AG08395 (cell line): ENCODE data around the gene CYBA.

Source experiments
- DNase-seq: peaks from one replicate; pipeline ENCODE4 v3.0.0; 2012; ENCODE audit warnings: mixed read lengths, low spot score

CYBA gene

DNA sequence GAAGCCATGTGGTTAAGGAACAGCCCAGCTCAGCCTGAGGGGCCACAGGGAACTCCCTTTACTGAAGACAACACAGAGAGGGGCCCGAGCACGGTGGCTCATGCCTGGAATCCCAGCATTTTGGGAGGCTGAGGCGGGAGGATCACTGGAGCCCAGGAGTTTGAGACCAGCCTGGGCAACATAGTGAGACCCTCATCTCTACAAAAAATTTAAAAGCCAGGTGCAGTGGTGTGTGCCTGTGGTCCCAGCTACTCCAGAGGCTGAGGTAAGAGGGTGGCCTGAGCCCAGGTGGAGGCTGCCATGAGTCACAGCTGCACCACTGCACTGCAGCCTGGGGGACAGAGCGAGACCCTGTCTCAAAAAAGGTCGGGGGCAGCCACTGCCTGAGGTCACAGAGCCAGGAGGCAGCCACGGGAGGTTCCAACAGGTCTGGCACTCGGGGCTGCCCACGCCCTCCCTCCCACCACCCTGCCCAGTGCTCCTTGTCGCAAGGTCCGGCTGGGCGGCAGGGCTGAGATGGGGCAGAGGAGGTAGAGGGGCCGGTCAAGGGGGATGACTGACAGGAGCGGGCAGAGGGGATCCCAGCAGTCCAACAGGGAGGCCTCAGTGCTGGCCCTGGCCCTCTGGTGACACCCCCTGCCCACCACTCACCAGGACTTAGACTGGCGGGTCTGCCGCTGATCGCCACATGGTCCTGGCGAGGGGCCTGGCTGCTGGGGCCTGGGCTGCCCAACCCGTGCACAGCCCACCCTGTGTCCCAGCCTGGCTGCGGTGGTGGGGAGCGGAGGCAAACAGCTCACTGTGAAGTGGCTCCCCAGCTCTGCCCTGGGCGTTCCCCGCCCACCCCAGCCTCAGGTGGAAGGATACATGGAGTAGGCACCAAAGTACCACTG is 3.4 kb downstream of the CYBA start:
- no peak for DNase-seq

DNA sequence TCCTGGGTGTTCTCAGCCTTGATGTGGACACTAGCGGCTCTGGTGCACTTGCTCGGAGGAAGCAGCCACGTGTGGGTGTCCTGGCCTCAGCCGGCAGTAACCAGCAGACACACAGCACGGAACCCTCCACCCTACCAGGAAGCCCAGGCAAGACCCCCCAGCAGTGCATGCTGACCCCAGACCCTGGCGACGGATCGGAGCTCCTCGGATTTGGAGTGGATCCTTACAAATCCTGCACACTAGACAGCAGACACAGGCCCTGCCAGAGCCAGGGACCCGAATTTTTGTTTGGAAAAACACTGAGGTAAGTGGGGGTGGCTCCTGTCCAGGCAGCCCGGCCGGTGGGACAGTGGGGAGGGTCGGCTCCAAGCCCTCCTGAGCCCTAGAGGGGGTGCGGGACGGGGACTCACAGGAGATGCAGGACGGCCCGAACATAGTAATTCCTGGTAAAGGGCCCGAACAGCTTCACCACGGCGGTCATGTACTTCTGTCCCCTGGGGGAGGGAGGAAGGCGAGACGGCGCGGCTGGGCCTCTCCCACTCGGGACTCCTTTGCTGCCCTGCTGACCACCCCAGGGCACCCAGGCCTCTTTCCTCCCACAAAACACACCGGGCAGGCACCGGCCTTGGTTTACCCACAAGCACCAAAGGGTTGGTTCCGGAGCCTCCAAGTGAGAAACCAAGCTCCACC is 4.4 kb downstream of the CYBA start:
- DNase-seq = no peak

DNA sequence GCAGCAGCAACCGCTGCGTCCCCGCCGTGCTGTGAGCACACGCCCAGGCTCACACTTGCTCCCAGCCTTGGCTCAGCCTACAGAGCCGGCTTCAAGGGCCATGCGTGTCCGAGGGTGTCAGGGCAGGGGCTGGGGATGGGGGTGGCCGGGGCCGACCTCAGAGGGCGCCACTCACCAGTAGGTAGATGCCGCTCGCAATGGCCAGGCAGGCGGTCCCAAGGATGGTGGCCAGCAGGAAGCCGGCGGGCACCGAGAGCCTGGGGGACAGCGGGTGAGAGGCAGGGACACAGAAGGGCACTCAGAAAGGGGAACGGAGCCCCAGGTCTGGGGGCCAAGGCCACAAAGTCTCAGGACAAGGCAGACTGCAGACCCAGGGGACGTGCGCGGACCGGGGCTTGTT is 4.9 kb downstream of the CYBA start:
- no peak for DNase-seq

DNA sequence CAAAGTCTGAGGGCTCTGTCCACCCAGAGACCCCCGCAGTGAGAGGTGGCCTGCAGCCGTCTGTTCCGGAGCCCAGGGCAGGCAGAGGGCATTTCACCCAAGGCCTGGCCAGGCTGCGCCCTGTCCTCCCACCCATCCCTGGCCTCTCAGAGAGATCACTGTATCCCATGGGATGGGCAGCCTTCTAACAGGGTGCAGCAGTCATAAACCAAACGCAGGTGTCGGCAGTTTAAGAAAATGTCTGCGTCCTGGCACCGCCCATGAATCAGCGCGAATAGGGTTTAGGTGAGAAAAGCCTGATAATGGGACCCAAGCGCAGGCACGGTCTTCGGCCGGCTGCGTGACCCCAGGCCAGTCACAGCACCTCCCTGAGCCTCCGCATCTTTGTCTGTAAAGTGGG is 5.4 kb downstream of the CYBA start:
- no peak for DNase-seq

DNA sequence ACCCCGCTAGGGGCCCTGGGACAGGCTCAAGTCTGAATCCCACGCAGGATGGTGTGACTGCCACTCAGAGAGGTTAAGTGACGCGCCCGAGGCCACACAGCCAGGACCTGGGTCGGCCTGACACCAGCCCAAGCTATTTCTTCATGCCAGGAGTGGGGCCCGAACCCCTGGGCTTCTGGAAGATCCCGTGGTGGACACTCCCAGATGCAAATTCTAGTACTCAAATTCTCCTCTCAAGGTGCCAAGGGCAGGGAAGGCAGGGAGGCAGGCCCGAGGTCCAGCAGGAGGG is 7.3 kb downstream of the CYBA start:
- no peak for DNase-seq

DNA sequence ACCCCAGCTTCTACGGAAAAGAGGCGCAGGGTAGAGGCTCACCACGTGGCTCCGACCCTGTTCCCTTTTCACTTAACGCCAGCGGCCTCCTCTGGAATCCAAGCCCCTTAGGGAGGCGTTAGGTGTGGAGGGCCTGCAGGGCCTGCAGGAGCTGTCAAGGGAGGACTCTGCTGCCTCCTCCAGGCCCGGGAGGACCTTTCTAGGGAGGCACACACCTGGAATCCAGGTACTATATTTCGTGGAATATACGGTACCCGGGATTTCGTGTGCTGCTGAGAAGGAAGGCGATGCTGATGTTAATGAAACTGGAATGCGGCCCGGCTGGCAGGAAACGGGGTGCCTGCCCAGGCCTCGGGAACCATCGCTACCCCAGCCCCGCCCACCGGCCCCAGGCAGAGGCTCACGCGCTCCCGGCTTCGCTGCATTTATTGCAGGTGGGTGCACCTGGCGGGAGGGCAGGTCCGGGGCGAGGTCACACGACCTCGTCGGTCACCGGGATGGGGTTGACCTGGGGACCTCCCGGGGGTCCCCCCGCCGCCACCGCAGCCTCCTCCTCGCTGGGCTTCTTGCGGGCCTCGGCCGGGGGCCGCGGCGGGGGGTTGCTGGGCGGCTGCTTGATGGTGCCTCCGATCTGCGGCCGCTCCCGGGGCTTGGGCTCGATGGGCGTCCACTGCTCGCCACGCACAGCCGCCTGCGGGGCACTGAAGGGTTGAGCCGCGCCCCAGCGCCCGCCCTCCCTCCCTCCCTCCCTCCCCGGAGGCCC is 7.8 kb downstream of the CYBA start:
- no peak for DNase-seq

DNA sequence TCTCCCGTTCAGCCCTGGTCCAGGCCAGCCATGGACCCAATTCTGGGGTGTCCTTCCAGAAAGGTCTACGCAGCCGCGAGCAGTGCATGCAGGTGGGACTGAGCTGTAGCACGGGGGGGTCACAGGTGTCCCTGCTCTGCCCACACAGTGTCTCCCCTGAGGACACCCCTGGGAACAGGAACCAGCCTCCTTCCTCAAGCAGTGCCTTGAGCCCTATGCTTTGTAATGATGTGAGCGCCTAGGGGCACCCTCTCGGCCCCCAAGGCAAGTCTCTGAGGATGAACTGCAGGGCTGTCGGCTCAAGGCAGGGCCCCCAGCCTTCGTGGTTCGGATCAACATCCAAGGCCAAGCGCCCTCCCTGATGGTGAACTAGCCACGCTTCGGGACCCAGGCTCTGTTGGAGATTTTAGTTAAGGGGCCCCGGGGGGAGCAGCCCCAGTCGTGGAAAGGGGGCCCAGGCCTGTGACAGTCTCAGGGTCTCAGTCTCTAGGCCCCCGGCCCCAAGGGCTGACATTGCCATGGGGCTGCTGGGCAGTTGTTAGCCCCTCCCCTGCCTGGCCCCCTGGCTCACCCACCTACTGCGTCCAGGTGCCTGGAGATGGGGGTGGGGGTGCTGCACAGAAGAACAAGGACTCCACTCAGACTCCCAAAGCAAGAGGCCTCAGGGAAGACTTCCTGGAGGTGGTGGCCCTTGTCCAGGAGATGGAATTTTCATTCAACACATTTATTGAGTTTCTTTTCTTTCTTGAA is 10.2 kb downstream of the CYBA start:
- no peak for DNase-seq

DNA sequence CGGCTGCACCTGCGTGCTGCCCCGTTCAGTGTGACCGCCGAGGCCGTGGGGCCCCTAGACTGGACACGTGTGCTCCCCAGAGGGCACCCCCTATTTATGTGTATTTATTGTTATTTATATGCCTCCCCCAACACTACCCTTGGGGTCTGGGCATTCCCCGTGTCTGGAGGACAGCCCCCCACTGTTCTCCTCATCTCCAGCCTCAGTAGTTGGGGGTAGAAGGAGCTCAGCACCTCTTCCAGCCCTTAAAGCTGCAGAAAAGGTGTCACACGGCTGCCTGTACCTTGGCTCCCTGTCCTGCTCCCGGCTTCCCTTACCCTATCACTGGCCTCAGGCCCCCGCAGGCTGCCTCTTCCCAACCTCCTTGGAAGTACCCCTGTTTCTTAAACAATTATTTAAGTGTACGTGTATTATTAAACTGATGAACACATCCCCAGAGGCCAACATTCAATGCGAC is 10.8 kb downstream of the CYBA start:
- DNase-seq = no peak

DNA sequence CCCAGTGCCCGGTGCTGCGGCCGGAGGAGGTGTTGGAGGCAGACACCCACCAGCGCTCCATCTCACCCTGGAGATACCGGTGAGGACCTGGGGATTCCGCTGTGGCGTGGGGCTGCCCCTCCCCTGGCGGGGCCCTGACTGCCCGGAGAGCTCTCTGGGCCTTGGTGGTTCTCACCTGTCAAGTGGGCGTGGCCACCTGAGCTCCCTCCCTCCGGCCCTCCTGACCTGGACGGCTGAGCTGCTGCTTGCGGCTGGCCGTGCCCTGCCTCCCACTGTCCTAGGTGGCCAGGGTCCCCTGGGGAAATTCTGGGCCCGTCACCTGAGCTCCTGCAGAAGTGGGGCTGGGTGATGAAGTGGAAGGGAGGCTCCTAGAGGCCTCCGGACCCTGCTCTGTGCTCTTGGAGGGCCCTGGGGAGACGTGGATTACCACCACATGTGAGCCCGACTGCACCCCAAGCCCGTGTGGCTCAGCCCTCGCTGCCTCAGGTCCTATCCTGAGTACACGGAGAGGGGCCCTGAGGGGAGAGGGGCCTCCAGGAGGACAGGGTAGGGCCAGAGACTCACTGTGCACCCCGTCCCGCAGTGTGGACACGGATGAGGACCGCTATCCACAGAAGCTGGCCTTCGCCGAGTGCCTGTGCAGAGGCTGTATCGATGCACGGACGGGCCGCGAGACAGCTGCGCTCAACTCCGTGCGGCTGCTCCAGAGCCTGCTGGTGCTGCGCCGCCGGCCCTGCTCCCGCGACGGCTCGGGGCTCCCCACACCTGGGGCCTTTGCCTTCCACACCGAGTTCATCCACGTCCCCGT is 11.4 kb downstream of the CYBA start:
- peak; percentile 39 for DNase-seq

DNA sequence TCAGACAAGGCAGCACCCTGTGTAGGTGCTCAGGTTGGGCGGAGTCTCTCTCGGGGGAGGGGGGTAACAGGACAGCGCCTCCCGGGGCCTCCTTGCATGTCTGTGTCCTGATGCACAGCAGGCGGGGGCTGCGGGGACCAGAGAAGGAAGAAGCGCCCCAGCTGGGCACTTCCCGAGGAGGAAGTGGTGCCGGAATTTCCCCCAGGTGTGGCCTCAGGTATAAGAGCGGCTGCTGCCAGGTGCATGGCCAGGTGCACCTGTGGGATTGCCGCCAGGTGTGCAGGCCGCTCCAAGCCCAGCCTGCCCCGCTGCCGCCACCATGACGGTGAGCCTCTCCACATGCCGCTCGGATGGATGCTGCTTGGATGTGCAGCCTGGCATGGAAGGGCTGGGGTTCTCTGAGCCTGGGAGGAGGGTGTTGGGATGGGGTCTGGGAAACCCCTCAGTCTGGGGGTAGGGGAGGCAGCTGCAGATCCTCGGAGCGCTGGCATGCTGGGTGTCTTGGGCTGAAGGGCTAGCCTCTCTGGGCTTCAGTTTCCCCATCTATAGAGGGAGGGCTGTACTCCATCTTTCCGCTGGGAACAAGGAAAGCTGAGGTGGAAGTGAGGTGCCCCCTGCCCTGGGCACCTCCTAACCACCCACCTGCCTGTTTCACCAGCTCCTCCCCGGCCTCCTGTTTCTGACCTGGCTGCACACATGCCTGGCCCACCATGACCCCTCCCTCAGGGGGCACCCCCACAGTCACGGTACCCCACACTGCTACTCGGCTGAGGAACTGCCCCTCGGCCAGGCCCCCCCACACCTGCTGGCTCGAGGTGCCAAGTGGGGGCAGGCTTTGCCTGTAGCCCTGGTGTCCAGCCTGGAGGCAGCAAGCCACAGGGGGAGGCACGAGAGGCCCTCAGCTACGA is 12.3 kb downstream of the CYBA start, which contains the start of gene IL17C:
Gene IL17C (plus strand): TSS at position 250 of the 908 bp plus-strand sequence. CDS start 70 bp downstream, at position 320.
- no peak for DNase-seq

DNA sequence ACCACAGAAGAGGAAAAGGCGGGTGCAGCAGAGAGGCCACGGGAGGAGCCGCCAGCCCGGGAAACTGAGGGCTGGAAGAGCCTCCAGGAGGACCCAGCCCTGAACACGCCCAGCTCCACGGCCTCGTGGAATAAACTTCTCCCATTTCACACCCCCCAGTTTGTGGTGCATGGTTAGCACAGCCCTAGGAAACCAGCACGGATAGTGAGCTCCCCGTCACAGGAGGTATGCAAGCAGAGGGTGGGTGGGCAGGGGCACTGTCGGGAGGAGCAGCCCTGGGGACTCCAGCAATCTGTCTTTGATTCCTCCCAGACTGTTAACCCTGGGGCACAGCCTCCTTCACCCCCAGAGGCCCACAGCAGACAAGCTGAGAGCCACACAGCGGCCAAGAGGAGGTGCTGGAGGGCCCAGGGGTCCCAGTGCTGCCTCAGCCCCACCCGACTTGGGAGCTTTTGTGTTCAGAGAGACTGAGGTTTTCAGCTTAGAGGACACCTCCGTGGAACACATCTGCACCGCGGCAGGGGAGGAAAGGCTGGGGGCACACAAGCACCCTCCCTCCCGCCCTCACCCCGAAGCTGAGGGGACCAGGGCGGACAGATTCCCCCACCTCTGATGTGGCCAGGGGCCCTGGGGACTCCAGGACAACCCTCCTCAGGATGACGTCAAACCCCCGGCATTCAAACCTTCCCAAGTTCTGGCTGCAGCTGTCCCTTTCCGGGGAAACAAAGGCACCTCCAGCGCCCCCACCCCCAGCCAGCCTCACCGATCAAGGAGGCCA is 14.2 kb downstream of the CYBA start:
- DNase-seq = no peak

DNA sequence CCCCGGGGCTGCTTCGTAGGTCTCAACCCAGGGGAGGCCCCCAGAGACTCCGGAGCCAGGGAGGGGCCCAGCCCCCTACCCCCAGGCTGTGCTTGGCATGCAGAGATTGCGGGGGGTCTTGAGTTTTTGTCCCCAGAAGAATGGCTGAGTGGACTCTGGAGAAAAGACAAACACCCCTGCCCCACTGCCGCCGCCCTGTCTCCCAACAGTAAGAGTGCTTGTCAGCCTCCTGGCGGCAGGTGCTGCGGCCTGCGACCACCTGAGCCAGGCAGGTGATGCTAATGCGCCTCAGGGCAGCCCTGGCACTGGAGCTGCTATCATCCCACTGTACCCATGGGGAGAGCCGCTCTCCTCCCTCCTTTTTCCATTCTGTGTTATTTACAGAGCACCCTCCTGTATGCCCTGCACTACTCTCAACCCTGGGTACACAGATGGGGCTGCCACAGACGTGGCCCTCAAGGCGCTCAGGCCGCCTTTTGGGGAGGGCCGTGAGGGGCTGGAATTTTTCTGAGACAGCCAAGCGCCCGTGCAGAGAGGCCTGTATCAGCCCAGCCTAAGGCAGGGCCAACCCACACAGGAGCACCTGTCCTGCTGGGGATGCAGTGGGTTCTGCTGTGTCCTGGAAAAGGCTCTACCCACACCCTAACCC is 15.1 kb downstream of the CYBA start:
- DNase-seq = no peak

DNA sequence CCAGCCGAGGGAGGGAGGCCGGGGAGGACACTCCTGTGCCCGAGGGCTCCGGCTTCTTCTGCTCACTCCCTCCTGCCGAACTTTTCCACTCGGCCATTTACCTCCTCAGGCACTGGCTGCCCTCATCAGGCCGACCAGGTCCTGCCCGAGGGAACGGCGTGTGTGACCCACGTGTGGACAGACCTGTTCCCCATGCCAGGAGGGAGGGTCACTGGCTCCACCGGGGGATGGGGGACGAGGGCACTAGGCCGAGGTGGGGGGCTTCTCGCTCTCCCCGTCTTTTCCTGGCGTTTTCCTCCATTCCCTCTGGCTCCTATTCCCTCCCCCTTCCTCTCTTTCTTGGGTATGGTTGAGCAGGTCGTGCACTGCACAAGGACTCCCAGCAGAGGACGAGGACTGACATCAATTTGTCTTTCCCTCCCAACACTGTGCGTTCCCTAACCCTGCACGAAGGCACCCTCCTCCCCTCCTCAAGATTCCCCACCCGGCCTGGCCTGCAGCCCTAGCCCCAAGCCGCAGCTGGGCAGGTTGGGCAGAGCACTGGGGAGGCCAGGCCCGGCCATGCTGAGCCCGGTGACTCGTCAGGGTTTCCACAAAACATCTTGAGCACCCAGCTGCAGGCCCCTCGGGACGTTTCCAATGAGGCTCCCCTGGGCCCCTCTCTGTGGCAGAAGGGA is 15.7 kb downstream of the CYBA start:
- no peak for DNase-seq

DNA sequence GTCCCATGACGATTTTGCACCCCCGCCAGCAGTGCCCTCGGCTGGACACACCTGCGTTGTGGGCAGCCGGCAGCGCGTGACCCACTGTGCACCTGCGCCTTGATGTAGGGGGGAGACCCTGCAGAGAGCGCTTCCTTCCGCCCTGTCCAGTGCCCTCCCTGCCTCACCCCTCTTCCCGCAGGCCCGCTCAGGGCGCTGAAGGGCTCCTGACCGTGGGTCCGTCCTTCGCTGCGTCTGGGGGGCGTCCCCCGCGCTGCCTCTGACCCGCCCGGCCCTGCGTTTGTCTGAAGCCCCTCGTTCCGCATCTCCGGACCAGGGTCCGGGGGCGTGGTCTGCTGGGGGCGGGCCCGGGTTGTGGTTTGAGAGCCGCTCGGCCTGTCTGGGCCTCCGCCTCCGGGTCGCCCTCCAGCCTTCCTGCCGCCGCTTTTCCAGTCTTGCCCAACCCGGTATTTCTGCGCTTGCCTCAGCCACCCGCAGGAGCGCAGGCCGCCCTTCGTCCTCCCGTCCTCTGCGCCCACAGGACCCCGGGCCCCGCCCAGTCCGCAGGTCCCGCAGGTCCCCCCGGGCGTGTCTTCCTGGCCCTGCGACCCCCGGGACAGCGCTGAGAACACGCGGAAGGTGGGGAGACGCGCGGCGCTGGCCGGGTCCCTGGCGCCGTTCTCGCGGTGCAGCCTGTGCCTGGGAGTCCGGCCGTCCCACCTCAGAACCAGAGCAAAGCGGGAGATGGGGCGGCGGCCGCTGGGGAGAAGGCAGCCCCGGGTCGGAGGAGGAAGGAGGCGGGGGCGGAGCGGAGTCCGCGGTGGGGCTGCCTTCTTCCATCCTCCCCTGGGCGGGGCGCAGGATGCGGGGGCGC is 16.5 kb downstream of the CYBA start:
- peak; percentile 70 for DNase-seq

DNA sequence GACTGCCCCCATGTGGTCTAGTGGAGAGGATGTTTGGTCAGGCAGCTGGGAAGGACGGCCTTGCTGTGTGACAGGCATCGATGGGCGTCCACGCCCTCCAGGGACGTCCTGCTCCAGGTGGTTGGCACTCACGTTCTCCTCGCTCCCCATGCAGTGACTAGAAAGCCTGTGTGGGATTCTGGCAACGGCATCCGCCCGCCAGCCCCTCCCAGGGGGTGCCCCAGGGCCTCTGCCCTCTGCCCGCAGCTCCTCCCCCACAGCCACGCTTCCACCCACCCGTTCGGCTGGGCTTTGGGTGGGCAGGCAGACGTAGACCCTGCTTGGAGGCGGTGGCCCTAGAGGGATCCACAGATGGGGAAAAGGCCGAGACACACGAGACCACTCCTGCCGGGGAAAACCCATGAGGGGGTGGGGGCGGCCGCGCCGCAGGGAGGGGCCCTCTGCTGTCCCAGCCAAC is 17.1 kb downstream of the CYBA start:
- peak; percentile 36 for DNase-seq

DNA sequence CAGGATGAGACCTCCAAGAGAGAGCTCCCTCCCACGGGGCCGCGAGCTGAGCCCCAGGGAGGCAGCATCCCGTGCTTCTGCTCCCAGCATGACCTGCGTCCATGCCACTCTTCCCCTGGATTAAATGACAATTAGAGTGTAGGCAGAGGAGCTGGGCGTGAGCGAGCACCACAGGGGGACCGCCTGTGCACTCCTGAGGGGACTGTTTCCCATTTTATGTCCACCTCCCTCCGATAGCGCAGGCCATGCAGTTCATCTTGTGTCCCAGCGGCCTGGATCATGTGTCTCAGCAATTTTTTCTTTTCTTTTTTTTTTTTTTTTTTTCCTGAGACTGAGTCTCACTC is 18.3 kb downstream of the CYBA start:
- DNase-seq = no peak

DNA sequence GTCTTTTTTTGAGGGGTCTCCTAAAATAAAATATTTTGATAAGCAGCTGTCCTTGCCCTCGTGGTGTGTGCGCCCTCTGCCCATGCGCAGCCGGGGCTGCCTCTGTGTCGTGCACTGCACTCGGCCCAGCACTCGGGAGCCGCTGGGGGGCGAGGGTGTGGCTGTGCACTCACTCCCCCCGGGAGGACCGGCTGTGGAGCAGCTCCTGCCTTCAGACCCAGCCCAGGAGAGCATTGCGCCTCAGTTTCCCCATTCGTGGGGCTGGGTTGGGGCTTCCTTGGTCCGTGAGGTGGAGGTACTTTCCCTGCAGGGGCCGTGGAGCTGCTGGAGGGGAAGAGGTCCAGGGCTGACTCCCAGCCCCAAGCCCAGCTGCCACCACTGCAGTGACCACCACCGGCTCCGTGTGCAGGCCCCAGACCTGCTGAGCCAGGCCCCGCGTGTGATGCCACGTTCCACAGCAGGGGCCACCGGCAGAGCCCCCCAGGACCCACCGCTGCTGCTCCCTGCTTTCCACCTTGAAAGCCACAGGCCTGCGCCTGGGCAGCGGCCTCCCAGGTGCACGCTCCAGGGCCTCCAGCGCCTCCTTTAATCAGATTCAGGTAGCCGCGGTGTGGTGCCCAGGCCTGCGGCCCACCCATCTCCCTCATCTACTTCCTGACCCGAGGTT is 18.8 kb downstream of the CYBA start:
- DNase-seq = no peak
